ENCODE results near the gene FGF9. TPM values are rescaled to one million over a fixed set of nuclear protein-coding genes. Genes with fewer than 3 reads are reported as not detected.

The FGF9 gene
- not detected in 2 replicates for total RNA-seq

GRCh38 chr13:21670883-21671619, at the start of gene FGF9:
FGF9 (plus strand) TSS chr13:21671073; CDS start chr13:21671913, 840 bp downstream.

Other genes with a start within 250 kb of the FGF9 start
- 77.7 and 84.4 TPM in 2 replicates for gene ZDHHC20, start 211.8 kb upstream of the FGF9 start, total RNA-seq
- 32.4 and 34.3 TPM in 2 replicates for gene MICU2, start 66.9 kb upstream of the FGF9 start, total RNA-seq